Measurements from ENCODE around the gene TRA2B. TPM values are rescaled to one million over a fixed set of nuclear protein-coding genes. Genes with fewer than 3 reads are reported as not detected.
A peak's percentile ranks its signal among the peaks of the same experiment; 100 is the strongest.

The TRA2B gene
- total RNA-seq, 1 donor from 2014 or later = 120 TPM

GRCh38 chr3:185959609-185960521 is 22.1 kb upstream of the TRA2B start:
- Histone ChIP-seq H3K4me2 (ENCODE audit: low read length) (peak overlapping the region; percentile 51), H3K4me1 (ENCODE audit: insufficient read depth, low read length) (peaks cover 11% of the 10 kb centered on the region), H3K9ac (ENCODE audit: low read length) (peak overlapping the region; percentile 42), H3K79me2 (ENCODE audit: insufficient read depth, low read length) (no peaks in the 10 kb centered on the region), H3K4me3 (ENCODE audit: insufficient read depth, low read depth, low read length) (no peak overlapping the region), H4K20me1 (ENCODE audit: insufficient read depth, low read length) (no peaks in the 10 kb centered on the region), H2AFZ (ENCODE audit: low read depth, low read length) (peak overlapping the region; percentile 49), H3K36me3 (ENCODE audit: insufficient read depth, low read length) (no peaks in the 10 kb centered on the region), H3K9me3 (ENCODE audit: insufficient read depth, low read depth, low read length) (no peaks in the 10 kb centered on the region), H3K27ac (ENCODE audit: low read depth, low read length) (peak overlapping the region; percentile 48), H3K27me3 (ENCODE audit: insufficient read depth, low read length) (no peaks in the 10 kb centered on the region)
- H3K36me3 Mint-ChIP-seq (ENCODE audit: low read depth, unreplicated experiment) = no peaks in the 10 kb centered on the region
- peak; percentile 87 for DNase-seq (ENCODE audit: low read depth)
- peak overlapping the region; percentile 36 for H3K27ac Mint-ChIP-seq (ENCODE audit: unreplicated experiment)
- peaks cover 6% of the 10 kb centered on the region for H3K27me3 Mint-ChIP-seq (ENCODE audit: low read depth, unreplicated experiment)
- no peak for TF ChIP-seq EZH2 (IDR thresholded peaks at IDR 0.05; ENCODE audit: insufficient read depth, low read length)
- TF ChIP-seq, protein P1, sequence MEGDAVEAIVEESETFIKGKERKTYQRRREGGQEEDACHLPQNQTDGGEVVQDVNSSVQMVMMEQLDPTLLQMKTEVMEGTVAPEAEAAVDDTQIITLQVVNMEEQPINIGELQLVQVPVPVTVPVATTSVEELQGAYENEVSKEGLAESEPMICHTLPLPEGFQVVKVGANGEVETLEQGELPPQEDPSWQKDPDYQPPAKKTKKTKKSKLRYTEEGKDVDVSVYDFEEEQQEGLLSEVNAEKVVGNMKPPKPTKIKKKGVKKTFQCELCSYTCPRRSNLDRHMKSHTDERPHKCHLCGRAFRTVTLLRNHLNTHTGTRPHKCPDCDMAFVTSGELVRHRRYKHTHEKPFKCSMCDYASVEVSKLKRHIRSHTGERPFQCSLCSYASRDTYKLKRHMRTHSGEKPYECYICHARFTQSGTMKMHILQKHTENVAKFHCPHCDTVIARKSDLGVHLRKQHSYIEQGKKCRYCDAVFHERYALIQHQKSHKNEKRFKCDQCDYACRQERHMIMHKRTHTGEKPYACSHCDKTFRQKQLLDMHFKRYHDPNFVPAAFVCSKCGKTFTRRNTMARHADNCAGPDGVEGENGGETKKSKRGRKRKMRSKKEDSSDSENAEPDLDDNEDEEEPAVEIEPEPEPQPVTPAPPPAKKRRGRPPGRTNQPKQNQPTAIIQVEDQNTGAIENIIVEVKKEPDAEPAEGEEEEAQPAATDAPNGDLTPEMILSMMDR (IDR thresholded peaks at IDR 0.05; ENCODE audit: insufficient read depth, low read depth, low read length) = no peak
- H3K4me1 Mint-ChIP-seq (ENCODE audit: low read depth, unreplicated experiment) = no peaks in the 10 kb centered on the region
- no peak overlapping the region for H3K4me3 Mint-ChIP-seq (ENCODE audit: unreplicated experiment)
- no peak for FAIRE-seq
- no peaks in the 10 kb centered on the region for H3K9me3 Mint-ChIP-seq (ENCODE audit: unreplicated experiment)

GRCh38 chr3:185958626-185959025 is 20.8 kb upstream of the TRA2B start:
- no peak for DNase-seq (ENCODE audit: low read depth)

More at GRCh38 chr3:185958626-185959025, 20.8 kb upstream of the TRA2B start:
- no peaks in the 10 kb centered on the region for H3K79me2 ChIP-seq (ENCODE audit: insufficient read depth, low read length)
- H3K27ac ChIP-seq (ENCODE audit: low read depth, low read length) = no peak overlapping the region
- H3K36me3 ChIP-seq (ENCODE audit: insufficient read depth, low read length) = no peaks in the 10 kb centered on the region
- H3K4me2 ChIP-seq (ENCODE audit: low read length) = no peak overlapping the region
- no peak overlapping the region for H3K4me3 ChIP-seq (ENCODE audit: insufficient read depth, low read depth, low read length)
- Mint-ChIP-seq H3K27me3 (ENCODE audit: low read depth, unreplicated experiment) (peaks cover 6% of the 10 kb centered on the region), H3K27ac (ENCODE audit: unreplicated experiment) (no peak overlapping the region), H3K4me3 (ENCODE audit: unreplicated experiment) (no peak overlapping the region), H3K9me3 (ENCODE audit: unreplicated experiment) (no peaks in the 10 kb centered on the region), H3K4me1 (ENCODE audit: low read depth, unreplicated experiment) (no peaks in the 10 kb centered on the region), H3K36me3 (ENCODE audit: low read depth, unreplicated experiment) (no peaks in the 10 kb centered on the region)
- no peaks in the 10 kb centered on the region for H3K27me3 ChIP-seq (ENCODE audit: insufficient read depth, low read length)
- H3K4me1 ChIP-seq (ENCODE audit: insufficient read depth, low read length) = peaks cover 11% of the 10 kb centered on the region
- TF ChIP-seq, protein P1 (IDR thresholded peaks at IDR 0.05; ENCODE audit: insufficient read depth, low read depth, low read length) = no peak
- TF ChIP-seq EZH2 (IDR thresholded peaks at IDR 0.05; ENCODE audit: insufficient read depth, low read length) = no peak
- no peak for FAIRE-seq
- H4K20me1 ChIP-seq (ENCODE audit: insufficient read depth, low read length) = no peaks in the 10 kb centered on the region
- H3K9ac ChIP-seq (ENCODE audit: low read length) = no peak overlapping the region
- H2AFZ ChIP-seq (ENCODE audit: low read depth, low read length) = no peak overlapping the region
- H3K9me3 ChIP-seq (ENCODE audit: insufficient read depth, low read depth, low read length) = no peaks in the 10 kb centered on the region

Data from astrocyte (in vitro differentiated cells and primary cell).